Measurements from ENCODE around the gene METAP1. TPM values are rescaled to one million over a fixed set of nuclear protein-coding genes. Genes with fewer than 3 reads are reported as not detected.

The METAP1 gene
- total and polyA plus RNA-seq, 2 of the 8 experiments (the other 6 are each of a cell fraction or from before 2014, with no cell fraction given): 50.6 to 85.2 TPM

DNA sequence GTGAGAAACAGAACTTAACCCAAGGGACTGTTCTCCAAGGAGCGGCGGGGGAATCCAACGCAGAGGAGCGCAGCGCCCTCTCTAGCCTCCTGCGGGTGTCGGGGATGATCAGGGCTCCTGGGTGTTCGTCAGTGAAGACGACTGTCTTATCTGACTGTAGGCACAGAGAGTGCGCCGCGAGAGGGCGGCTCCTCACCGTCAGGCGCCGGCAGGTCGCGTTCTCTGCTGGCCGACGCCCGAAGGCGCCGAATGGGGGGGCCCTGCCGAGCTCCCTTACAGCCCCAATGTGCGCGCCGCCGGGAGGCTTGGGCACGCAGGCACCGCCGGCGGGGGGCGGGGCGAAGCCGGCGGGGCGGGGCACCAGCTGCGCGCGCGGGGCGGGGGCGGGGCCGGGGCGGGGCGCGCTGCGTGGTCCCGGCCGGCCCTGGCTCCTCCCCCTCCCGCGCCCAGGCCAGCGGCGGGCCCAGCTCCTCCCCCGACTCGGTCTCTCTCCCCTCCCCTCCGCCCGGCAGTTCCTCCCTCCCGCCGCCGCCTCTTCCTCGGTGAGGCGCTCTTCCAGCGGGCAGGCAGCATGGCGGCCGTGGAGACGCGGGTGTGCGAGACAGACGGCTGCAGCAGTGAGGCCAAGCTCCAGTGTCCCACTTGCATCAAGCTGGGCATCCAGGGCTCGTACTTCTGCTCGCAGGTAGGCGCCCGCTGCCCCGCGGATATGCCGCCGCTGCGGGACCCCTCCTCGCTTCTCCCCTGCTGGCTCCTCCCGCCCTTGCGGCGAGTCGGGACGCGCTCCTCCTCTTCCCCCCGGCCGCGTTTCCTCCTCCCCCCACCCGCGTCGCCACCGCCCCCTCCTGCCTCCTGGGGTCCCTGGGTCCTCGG, at the start of gene METAP1 (continued):
- peak; percentile 77 for TF ChIP-seq KDM4A (IDR thresholded peaks at IDR 0.05; ENCODE audit: low read depth, low read length, severe bottlenecking)
- TF ChIP-seq CREB1 (IDR thresholded peaks at IDR 0.05): peak; percentile 68; the same call in 1 of the 2 replicates
- TF ChIP-seq FOSL1 (IDR thresholded peaks at IDR 0.05; ENCODE audit: insufficient read depth, low read depth, low read length): no peak
- TF ChIP-seq, protein P1, sequence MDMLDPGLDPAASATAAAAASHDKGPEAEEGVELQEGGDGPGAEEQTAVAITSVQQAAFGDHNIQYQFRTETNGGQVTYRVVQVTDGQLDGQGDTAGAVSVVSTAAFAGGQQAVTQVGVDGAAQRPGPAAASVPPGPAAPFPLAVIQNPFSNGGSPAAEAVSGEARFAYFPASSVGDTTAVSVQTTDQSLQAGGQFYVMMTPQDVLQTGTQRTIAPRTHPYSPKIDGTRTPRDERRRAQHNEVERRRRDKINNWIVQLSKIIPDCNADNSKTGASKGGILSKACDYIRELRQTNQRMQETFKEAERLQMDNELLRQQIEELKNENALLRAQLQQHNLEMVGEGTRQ (IDR thresholded peaks at IDR 0.05; ENCODE audit: low read length): no peak
- no peak for TF ChIP-seq CEBPB (IDR thresholded peaks at IDR 0.05; ENCODE audit: low read depth, low read length)
- TF ChIP-seq SIRT6 (IDR thresholded peaks at IDR 0.05; ENCODE audit: low read length): no peak
- peak; percentile 86 for TF ChIP-seq ASH2L (IDR thresholded peaks at IDR 0.05; ENCODE audit: low read length)
- TF ChIP-seq RBBP5 (IDR thresholded peaks at IDR 0.05; ENCODE audit: borderline replicate concordance, low read depth, low read length): 0 out of 2 replicates have a peak, but pooled peaks have one; percentile 95
- TF ChIP-seq SP2 (IDR thresholded peaks at IDR 0.05; ENCODE audit: low read length): no peak
- TF ChIP-seq EZH2 (IDR thresholded peaks at IDR 0.05; ENCODE audit: low read depth, low read length, severe bottlenecking): no peak
- TF ChIP-seq HDAC2 (IDR thresholded peaks at IDR 0.05; ENCODE audit: borderline replicate concordance in 1 of 2, low read depth in 2 of 2, low read length in 2 of 2): peak; percentile 23 to 52; a peak in 2 of 4 replicates
